Measurements from ENCODE around the gene RILPL2. TPM values are rescaled to one million over a fixed set of nuclear protein-coding genes. Genes with fewer than 3 reads are reported as not detected.
"Not testable (repeated sequence)": the region's sequence is repeated elsewhere in the genome, so short reads cannot be mapped to it uniquely, and the experiment has no call there.

RILPL2 gene
- total and polyA plus RNA-seq, 12 donors = 1.5 to 3.5 (median 2.1) TPM

DNA sequence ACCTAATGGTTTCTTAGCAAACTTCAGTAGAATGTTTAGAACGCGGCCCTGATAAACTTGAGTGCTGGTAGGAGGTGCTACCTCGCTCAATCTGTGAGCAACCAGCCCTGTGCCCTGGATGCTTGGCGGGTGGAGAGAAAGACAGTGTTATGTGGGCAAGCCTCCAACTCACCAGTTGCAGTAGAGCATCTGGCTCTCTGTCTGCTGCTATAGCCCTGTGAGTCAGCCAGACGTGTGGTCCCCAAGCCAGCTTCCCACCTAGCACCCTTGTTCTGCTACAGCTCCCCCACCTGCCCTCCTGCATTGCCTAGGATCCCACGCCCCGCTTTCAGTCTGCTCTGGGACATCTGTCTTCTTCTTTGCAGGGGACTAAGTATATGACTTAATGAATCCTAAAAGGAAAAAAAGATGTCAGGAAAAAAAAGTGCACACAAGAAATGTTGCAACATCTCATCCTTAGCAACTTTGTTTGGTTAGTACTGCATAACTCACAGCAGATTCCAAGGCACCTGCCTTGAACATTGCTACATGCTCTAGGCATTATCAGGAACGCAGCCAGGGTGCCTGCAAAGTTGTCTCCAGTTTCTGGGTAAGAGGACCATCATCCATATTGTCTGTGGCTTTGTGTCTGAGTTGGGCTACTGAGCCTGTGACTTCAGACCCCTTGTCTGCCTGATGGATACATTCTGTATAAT is 35.0 kb upstream of the RILPL2 start:
- Histone ChIP-seq H3K27me3 (no peaks in the 10 kb centered on the region), H3K27ac (peak overlapping the region in 7 of 10 donors; percentile 46 to 88 (median 58)), H3K4me3 (no peak overlapping the region), H3K9me3 (no peaks in the 10 kb centered on the region), H3K36me3 (peaks cover 0 to 83% (median 15%) of the 10 kb centered on the region in 9 donors), H3K4me1 (peaks cover 0 to 61% (median 33%) of the 10 kb centered on the region in 9 donors)
- ATAC-seq = peak; percentile 56 to 91 (median 82)
- TF ChIP-seq, protein P1, sequence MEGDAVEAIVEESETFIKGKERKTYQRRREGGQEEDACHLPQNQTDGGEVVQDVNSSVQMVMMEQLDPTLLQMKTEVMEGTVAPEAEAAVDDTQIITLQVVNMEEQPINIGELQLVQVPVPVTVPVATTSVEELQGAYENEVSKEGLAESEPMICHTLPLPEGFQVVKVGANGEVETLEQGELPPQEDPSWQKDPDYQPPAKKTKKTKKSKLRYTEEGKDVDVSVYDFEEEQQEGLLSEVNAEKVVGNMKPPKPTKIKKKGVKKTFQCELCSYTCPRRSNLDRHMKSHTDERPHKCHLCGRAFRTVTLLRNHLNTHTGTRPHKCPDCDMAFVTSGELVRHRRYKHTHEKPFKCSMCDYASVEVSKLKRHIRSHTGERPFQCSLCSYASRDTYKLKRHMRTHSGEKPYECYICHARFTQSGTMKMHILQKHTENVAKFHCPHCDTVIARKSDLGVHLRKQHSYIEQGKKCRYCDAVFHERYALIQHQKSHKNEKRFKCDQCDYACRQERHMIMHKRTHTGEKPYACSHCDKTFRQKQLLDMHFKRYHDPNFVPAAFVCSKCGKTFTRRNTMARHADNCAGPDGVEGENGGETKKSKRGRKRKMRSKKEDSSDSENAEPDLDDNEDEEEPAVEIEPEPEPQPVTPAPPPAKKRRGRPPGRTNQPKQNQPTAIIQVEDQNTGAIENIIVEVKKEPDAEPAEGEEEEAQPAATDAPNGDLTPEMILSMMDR (IDR thresholded peaks at IDR 0.05) = no peak
- 56 to 72% methylated on average over 8 of the region's 8 CpGs for WGBS, 2 donors
- intact Hi-C loops (cut with DNase I) = loop anchor here in 3 of 10 donors (5.0 kb wide), 2 partner anchors 46 to 61 kb away; partner anchors contain the start of gene RILPL1 (in 2 of the 3)
- DNase-seq = peak; percentile 45 to 74

DNA sequence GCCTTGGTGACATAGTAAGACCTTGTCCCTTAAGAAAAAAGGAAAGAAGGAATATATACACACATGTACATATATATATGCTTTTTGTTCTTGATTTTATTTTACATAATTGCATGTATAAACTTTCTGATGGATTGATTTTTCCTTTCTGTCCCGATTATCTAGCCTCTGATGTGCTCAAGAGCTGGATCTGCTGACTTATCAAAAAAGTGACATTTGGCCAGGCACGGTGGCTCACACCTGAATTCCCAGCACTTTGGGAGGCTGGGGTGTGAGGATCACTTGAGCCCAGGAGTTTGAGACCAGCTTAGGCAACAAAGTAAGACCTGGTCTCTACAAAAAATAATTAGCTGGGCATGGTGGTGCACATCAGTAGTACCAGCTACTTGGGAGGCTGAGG is 33.5 kb upstream of the RILPL2 start:
- intact Hi-C loops (cut with DNase I) = loop anchor here in 5 of 10 donors (5.0 to 10.0 kb wide), 4 partner anchors 47 to 78 kb away; partner anchors contain the start of gene RILPL1 (in 2 of the 5)
- ATAC-seq (no peak), DNase-seq (no peak)
- Histone ChIP-seq H3K9me3 (no peaks in the 10 kb centered on the region), H3K27me3 (no peaks in the 10 kb centered on the region), H3K27ac (peak overlapping the region in 2 of 10 donors; percentile 20 to 68), H3K4me1 (peaks cover 0 to 67% (median 37%) of the 10 kb centered on the region in 9 donors), H3K4me3 (no peak overlapping the region), H3K36me3 (peaks cover 0 to 88% (median 19%) of the 10 kb centered on the region in 9 donors)
- TF ChIP-seq, protein P1 (IDR thresholded peaks at IDR 0.05) = no peak
- 92 to 93% methylated on average over 2 of the region's 2 CpGs for WGBS, 2 donors

DNA sequence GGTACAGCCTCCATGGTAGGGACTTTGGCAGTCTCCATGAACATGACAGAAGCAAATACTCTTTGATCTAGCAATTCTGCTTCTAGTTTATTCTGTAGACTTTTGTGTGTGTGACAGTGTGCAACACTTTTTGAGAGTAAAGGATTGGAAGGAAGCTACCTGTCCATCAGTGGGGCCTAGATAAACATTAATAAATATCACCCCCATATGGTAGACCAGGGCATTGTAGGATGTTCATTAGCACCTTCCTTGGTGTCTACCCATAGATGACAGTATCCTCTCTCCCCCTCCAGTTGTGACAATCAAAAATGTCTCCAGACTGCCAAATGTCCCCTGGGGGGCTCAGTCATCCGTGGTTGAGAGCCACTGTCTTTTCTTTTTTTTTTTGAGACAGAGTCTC is 32.3 kb upstream of the RILPL2 start:
- TF ChIP-seq, protein P1 (IDR thresholded peaks at IDR 0.05) = peak in 4 of 9 donors; percentile 16 to 28 (median 24)
- 17 to 29% methylated on average over 1 of the region's 1 CpG for WGBS, 2 donors
- Histone ChIP-seq H3K9me3 (no peaks in the 10 kb centered on the region), H3K27ac (no peak overlapping the region), H3K4me3 (no peak overlapping the region), H3K4me1 (peaks cover 0 to 62% (median 32%) of the 10 kb centered on the region in 9 donors), H3K36me3 (peaks cover 0 to 88% (median 19%) of the 10 kb centered on the region in 9 donors), H3K27me3 (no peaks in the 10 kb centered on the region)
- intact Hi-C loops (cut with DNase I) = loop anchor here in 2 of 10 donors (5.0 to 10.0 kb wide), 2 partner anchors 74 to 76 kb away; no protein-coding TSS in a partner anchor
- ATAC-seq (no peak), DNase-seq (no peak)

DNA sequence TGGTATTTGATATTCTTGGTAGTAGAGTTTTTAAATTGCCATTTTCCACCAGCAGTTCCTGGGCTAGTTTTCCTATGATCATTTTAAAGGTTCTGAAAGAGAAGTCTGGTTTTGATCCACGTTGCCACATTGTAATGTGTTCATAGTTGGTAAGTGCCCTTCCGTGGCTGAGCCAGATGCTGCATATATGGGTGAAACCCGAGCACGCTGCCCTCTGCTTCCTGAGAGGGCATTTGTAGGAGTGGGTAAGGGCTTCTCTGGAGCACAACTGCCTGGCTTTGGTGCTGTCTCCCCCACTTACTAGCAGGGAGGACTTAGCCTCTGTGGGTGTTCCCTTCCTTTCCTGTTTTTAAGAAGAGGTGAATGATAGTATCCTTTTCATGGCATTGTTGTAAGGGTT is 28.6 kb upstream of the RILPL2 start:
- Histone ChIP-seq H3K9me3 (no peaks in the 10 kb centered on the region), H3K36me3 (peaks cover 0 to 74% (median 8%) of the 10 kb centered on the region in 9 donors), H3K27ac (peak overlapping the region in 3 of 10 donors; percentile 10 to 31 (median 29)), H3K27me3 (no peaks in the 10 kb centered on the region), H3K4me3 (no peak overlapping the region), H3K4me1 (peaks cover 0 to 48% (median 23%) of the 10 kb centered on the region in 9 donors)
- TF ChIP-seq, protein P1 (IDR thresholded peaks at IDR 0.05) = no peak
- DNase-seq = no peak
- ATAC-seq = peak in 6 of 8 donors; percentile 25 to 71 (median 57)
- intact Hi-C loops (cut with DNase I) = loop anchor here in 2 of 10 donors (5.0 to 10.0 kb wide), 2 partner anchors 70 to 73 kb away; no protein-coding TSS in a partner anchor
- 56 to 67% methylated on average over 4 of the region's 4 CpGs for WGBS, 2 donors

DNA sequence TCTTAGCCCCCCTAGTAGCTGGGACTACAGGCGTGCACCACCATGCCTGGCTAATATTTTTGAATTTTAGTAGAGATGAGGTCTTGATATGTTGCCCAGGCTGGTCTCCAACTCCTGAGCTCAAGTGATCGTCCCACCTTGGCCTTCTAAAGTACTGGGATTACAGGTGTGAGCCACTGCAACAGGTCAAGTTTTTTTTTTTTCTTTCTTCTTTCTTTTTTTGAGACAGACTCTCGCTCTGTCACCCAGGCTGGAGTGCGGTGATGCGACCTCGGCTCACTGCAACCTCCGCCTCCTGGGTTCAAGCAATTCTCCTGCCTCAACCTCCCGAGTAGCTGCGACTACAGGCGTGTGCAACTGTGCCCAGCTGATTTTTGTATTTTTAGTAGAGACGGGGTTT is 26.7 kb upstream of the RILPL2 start:
- not testable (repeated sequence) for ATAC-seq, H3K4me3 ChIP-seq, H3K27ac ChIP-seq, H3K9me3 ChIP-seq, H3K27me3 ChIP-seq, DNase-seq
- Histone ChIP-seq H3K4me1 (peaks cover 0 to 63% (median 34%) of the 10 kb centered on the region in 9 donors), H3K36me3 (peaks cover 0 to 69% (median 8%) of the 10 kb centered on the region in 9 donors)
- intact Hi-C loops (cut with DNase I) = loop anchor here in 1 of 10 donors (10.0 kb wide), 1 partner anchor 68 kb away; no protein-coding TSS in a partner anchor
- WGBS, 2 donors = 96% methylated on average over 11 of the region's 11 CpGs
